ENCODE results near the gene CUEDC2.

- TF ChIP-seq CTCF (tag by site-specific recombination; IDR thresholded peaks at IDR 0.05) = no peak
- no peak for TF ChIP-seq ZNF292 (tag by site-specific recombination; IDR thresholded peaks at IDR 0.05; ENCODE audit: borderline replicate concordance, low read depth)
- TF ChIP-seq ZNF658 (tag by site-specific recombination; IDR thresholded peaks at IDR 0.05) = no peak
- no peak for TF ChIP-seq YY2 (tag by site-specific recombination; IDR thresholded peaks at IDR 0.05)
- no peak for TF ChIP-seq ZBTB21 (tag by site-specific recombination; IDR thresholded peaks at IDR 0.05)
- TF ChIP-seq ZBTB8A (tag by site-specific recombination; IDR thresholded peaks at IDR 0.05) = no peak
- no peak for TF ChIP-seq ZNF121 (tag by site-specific recombination; IDR thresholded peaks at IDR 0.05)
- TF ChIP-seq ZNF280D (tag by site-specific recombination; IDR thresholded peaks at IDR 0.05) = no peak
- no peak for TF ChIP-seq ZNF274 (IDR thresholded peaks at IDR 0.05; ENCODE audit: low read length)
- no peak for TF ChIP-seq ZNF274 (tag by site-specific recombination; IDR thresholded peaks at IDR 0.05; ENCODE audit: borderline replicate concordance)
- TF ChIP-seq ZNF747 (tag by site-specific recombination; IDR thresholded peaks at IDR 0.05) = no peak
- no peak for TF ChIP-seq PRDM10 (tag by site-specific recombination; IDR thresholded peaks at IDR 0.05)
- no peak for TF ChIP-seq ZNF660 (tag by site-specific recombination; IDR thresholded peaks at IDR 0.05)
- TF ChIP-seq TCF7L2 (IDR thresholded peaks at IDR 0.05; ENCODE audit: borderline replicate concordance, low read depth, low read length) = no peak
Observed at GRCh38 chr10:102463983-102464382, 31.6 kb upstream of the CUEDC2 start.
